CD4-positive, alpha-beta T cell treated with Interleukin-10 for 1 hour (primary cell): ENCODE measurements around the gene KCNH2.

Experiments used
- DNase-seq: peaks from one replicate; pipeline ENCODE4 v3.0.0-alpha.2; 2020

Gene KCNH2

DNA sequence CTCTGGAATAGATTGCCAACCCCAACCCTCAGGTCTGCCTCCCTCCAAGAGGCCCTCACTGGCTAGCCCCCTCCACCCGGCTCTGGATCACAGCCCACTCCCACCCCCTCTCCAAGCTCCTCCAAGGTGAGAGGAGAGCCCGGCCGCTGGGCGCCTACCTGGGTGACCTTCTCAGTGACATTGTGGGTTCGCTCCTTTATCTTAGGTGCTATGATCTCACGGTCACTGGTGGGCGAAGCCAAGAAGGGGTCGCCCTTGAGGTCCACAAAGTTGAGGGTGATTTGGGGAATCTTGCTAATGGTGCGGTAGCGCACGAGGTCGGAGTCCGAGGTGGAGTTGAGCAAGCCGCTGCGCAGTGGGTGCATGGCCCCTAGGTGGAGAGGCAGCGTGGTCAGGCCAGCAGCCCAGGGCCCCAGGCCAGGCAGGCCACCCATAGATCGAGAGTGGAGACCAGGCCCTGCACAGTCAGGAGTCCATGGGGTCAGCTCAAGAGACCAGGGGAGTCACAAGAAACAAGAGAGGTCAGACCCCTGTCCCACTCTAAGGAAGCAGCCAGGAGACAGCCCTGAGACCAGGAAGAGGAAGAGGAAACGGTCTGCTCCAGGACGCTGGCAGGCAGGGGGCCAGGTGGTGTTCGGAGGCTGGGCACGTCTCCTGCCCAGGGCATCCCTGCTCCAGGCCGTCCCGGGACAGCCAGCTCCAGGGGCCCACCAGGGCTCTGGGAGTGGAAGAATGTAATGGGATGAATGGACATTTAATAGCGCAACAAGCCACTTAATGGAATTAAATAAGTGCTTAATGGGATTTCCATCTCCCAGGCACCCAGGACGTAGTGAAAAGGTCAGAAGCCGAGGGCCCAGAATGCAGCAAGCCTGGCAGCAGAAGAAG is 20.7 kb downstream of the KCNH2 start:
- no peak for DNase-seq

DNA sequence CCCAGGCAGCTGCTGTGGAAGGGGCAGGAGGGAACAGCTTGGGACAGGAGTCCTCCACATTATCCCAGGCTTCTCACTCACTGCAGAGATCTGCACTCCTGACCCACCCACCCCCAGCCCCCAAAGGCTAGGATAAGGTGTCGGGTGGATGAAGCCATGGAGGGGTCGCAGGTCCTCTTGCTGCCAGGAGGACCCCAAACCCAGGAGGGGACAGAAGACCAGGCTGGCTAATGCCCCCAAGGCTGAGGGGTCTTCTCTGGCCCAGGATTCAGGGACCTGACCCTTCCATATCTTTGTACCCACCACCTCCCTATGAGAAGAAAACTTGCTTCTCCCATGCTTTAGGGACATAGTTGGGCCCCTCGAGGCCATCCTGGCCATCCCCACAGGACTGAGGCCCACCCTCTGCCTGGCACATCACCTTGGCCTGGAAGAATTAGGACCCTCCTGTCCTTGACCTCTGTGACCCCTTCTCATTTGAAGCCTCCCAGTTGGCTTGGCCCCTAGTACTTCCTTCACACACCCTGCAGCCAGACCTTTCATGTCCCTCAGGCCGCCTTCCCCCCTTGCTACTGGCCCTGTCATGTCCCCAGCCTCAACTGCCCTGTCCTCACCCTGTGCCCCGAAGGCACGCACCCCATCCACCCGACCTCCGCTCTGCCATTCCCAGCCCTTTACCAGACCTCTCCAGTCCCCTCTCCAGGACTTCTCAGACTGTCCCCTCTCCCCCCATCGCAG is 21.6 kb downstream of the KCNH2 start:
- no peak for DNase-seq

DNA sequence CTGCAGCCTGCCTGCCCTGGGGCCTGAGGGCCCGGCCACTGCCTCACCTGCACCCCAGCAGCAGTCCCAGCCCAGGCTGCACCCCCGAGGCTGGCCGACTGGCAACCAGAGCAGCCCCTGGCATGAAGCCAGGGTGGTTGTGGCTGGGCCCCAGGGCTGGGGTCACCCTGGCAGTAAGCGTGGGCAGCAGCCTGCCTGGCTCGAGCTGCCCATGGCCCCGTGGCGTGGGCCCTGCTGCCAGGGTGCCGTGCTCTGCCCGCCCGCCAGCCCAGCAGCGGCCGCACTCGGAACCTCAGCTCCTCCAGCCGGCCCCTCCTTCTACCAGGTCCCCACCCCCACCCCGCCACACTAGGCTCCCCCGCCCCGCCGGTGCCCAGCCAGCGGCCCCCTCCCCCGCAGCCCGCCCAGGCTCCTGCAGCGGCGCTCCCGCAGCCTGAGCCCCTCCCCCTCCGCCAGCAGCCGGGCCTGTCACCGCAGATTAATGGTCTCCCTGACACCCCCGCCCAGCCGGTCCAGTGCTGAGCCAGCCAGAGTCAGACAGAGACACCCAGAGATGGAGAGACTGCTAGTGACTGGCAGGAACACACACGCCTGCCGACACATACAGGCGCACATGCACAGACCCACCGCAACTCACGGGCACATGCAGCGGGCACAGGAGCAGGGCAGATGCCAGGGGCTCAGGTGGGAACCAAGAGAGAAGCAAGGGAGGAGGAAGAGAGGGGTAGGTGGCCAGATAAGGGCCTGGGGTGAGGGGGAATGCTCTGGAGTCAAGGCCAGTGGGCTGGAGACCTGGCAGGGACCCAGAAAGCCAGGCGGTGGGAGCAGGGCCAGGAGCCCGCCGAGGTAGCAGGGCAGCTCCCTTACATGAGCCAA is 22.4 kb downstream of the KCNH2 start:
- DNase-seq = no peak

GRCh38 chr7:150954986-150955518 is 23.1 kb downstream of the KCNH2 start:
- no peak for DNase-seq

DNA sequence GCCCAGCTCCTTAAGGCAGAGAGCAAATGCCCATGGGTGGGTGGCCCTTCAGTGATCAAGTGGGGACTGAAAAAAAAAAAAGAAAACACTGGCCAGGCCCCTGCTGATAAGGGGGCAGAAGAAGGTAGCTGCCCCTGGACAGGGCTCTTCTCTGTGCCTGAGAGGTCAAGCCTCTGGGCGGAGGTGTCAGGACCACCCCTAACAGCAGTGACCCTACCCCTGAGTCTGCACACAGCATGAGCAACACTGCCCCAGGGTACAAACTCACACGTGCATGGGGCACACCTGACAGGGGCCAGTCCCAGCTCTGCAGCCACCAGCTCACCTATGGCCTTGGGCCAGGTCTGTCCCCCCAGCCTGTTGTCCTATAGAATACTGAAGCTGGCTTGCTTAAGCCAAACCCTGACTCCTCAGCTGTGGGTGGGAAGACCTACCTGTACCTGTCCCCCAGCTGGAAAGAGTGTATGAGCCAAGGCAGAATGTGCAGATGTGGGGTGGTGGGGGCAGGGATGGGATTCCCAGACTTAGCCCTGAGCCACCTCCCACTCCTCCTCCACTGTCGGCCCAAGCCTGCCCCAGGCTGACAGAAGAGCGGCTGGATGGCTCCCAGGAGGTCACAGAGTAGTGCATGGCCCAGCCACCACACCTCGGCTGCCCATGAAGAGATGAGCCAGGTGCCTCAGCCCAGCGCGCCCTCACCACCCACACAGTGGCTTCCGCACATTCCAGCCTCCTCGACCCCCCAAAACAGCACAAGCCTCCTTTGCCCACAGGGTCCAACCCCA is 23.7 kb downstream of the KCNH2 start:
- no peak for DNase-seq

GRCh38 chr7:150953061-150953997 is 24.8 kb downstream of the KCNH2 start:
- DNase-seq = no peak

GRCh38 chr7:150952331-150953050 is 25.6 kb downstream of the KCNH2 start:
- no peak for DNase-seq

- no peak for DNase-seq
Observed at GRCh38 chr7:150951521-150951920, 26.6 kb downstream of the KCNH2 start.

DNA sequence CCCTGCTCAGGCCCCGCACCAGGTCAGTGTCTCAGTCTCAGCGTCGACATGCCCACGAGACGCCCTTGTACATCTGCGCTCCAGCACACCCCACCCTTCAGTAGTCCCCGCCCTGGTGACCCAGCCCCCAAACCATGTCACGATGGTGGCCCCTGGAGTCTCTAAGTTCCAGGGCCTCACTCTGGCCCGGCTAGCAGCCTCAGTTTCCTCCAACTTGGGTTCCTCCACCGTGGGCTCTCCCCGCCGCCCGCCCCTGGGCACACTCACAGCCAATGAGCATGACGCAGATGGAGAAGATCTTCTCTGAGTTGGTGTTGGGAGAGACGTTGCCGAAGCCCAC is 27.0 kb downstream of the KCNH2 start:
- no peak for DNase-seq

DNA sequence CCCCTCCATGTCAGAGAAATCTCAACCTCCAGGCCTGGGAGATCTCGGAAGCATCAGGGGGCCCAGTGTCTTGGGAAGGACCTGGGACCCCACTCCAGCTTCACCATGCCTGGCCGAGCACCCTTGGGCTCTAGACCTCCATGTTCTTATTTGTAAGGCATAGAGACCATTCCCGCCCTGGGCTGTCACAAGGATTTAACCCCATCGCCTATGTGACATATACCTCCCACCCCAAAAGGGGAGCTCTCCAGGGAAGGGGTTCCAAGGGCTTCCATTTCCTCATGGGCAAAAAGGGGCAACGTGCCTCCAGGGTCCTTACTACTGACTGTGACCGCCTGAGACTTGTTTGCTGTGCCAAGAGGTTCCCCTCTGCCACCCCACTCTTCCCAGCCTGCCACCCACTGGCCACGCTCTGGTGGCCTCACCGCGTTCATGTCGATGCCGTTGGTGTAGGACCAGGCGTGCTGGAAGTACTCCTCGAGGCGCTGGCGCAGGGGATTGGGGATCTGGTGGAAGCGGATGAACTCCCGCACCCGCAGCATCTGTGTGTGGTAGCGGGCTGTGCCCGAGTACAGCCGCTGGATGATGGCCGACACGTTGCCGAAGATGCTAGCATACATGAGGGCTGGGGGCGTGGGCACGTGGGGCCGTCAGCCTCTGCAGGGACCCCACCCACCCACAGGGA is 27.5 kb downstream of the KCNH2 start:
- DNase-seq = no peak

DNA sequence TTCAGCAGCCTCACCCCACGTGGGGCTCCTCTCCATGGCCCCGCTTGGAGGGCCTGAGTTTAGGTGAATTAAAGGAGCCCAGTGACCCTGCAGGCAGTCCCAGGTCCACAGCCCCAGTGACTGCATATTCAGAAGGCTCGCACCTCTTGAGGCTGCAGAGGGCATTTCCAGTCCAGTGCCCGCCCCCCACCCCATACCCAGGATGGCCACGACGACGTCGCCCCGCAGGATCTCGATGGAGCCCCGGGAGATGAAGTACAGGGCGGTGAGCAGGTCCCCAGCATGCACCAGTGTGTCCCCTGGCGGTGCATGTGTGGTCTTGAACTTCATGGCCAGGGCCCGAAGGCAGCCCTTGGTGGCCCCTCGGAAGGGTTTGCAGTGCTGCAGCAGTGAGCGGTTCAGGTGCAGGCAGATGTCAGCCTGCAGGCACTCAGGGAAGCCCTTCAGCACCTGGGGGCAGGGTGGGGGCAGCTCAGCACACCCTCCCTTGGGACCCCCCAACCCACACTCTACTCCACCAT is 28.1 kb downstream of the KCNH2 start:
- no peak for DNase-seq

- no peak for DNase-seq
Observed at GRCh38 chr7:150949564-150949963, 28.6 kb downstream of the KCNH2 start.

DNA sequence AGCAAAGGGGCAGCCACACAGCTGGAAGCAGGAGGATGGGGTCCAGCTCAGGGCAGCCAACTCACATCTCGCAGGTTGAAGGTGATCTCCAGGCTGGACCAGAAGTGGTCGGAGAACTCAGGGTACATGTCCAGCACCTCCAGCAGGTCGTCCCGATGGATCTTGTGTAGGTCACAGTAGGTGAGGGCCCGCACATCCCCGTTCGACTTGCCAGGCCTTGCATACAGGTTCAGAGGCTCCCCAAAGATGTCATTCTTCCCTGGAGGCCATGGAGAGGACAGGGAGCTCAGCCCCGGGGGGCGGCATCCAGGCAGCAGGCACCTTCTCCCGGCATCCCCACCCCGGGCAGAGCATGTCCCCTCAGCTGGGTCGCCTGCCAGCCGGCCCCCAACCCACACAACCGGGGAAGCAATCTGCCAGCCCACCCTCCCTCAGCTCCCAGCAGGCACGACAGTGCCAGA is 29.3 kb downstream of the KCNH2 start:
- no peak for DNase-seq

DNA sequence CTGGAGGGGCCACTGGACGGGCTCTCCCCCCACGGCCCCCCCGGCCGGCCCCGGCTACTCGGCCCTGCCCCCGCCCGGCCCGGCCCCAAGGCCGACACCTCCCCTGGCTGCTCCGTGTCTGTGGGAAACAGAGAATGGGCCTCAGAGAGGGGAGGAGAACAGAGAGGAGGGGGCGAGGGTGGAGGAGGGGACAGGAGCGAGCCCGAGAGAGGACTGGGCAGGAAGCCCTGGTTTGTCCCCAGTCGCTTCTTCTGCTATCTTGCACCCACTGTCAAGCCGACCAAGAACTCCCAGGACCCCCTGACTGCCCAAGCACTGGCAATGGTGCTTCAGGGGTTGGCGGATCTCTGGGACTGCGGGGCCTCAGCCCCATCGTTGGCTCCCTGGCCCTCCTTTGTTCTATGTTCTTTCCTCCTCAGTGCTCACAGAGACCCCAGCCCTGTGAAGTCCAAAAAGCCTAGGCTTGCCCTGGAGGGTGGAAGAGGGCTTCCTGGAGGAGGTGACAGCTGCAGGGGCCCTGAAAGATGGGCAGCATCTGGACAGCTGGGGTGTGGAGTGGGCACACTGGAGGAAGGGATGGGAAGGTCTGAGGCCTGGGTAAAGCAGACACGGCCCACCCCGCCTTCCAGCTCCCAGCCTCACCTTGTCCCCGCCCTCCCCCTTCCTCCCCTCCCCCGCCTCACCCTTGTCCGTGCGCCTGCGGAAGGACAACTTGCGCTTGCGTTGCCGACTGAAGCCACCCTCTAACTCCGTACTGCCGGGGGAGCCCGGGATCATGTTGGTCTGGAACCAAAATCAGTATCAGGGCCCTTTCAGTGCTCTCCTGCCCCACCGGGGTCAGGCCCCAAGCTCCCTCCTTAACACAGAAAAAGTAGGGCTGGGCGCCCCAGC is 30.1 kb downstream of the KCNH2 start:
- DNase-seq = no peak

DNA sequence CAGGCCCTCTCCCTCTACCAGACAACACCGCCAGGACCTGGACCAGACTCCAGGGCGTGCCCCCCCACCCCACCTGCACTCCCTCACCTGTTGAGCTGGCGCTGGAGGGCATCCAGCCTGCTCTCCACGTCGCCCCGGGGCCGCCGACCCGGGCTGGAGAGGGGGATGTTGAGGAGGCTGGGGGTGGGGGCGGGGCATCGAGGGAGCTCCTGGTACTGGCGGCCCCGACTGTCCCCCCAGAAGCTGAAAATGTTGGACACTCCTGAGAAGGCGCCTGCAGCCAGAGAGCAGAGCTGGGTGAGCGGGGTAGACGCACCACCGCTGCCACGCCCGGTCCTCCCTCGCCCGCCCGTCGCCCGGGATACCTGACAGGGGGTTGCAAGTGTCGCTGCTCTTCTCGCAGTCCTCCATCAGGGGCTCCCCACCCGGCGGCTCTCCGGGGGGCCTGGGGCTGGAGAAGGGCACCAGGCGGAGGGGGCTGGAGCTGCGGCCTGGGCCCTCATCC is 30.8 kb downstream of the KCNH2 start:
- no peak for DNase-seq

GRCh38 chr7:150946421-150947240 is 31.5 kb downstream of the KCNH2 start:
- no peak for DNase-seq

DNA sequence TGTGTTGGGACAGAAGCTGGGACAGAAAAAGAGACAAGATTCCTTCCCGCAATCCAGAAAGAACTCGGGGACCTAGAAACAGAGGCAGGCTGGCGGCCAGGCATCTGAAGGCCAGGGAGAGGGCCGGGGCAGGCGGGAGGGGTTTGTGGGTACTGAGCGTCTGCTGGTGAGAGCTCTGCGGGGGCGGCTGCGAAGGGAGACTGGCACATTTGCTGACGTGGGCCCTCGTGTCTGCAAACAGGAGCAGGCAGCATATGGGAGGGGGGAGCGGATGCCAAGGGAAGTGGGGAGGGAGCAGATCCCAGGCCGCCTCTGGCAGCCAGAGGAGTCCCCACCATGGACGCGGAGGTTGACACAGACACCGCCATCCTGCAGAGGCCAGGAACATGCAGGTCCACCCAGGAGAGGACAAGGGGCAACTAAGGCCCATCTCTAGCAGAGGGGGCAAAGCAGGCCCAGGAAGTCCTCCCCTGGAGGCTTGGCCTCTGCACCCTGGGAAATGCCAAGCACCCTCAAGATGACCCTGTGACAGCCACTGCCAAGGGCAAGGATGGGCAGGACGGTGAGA is 32.2 kb downstream of the KCNH2 start:
- no peak for DNase-seq
